ENCODE measurements around the gene CACNA2D4.

CACNA2D4 gene

DNA sequence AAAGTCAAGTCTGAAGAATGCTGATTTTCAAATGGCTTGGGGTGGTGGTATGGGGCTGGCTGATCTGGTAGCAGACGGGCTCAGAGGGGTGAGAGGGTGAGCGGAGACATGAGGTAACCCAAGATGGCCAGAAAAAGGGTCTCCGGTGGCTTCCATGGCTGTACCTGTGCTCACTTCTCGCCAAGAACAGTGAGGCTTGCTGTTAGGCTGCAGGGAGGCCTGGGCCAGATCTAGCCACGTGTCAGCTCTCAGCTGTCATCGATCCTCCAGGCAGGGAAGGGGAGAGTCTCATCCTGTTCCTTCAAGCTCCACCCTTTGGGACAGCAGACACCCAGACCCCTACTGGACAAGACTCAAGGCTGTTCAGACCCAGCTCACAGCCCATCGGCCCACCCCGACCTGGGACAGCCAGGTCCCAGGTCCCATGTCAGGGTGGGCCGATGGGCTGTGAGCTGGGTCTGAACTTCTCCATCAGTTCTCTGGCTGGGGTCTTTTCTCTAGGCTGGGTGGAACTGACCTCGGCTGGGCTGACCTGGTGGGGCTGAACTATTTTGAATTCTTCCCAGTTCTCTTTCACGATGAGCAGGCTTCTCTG lies 89.0 kb downstream of the CACNA2D4 start:
- TF ChIP-seq, protein P1, sequence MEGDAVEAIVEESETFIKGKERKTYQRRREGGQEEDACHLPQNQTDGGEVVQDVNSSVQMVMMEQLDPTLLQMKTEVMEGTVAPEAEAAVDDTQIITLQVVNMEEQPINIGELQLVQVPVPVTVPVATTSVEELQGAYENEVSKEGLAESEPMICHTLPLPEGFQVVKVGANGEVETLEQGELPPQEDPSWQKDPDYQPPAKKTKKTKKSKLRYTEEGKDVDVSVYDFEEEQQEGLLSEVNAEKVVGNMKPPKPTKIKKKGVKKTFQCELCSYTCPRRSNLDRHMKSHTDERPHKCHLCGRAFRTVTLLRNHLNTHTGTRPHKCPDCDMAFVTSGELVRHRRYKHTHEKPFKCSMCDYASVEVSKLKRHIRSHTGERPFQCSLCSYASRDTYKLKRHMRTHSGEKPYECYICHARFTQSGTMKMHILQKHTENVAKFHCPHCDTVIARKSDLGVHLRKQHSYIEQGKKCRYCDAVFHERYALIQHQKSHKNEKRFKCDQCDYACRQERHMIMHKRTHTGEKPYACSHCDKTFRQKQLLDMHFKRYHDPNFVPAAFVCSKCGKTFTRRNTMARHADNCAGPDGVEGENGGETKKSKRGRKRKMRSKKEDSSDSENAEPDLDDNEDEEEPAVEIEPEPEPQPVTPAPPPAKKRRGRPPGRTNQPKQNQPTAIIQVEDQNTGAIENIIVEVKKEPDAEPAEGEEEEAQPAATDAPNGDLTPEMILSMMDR (IDR thresholded peaks at IDR 0.05; ENCODE audit: low read depth, low read length, missing control alignments) = no peak
- H3K4me3 ChIP-seq (ENCODE audit: low read depth, low read length) = no peak overlapping the region
- in situ Hi-C loops (cut with HindIII; ENCODE audit: low sequenced_read_pairs) = no loop called here
- no peak for DNase-seq (ENCODE audit: low read depth)

DNA sequence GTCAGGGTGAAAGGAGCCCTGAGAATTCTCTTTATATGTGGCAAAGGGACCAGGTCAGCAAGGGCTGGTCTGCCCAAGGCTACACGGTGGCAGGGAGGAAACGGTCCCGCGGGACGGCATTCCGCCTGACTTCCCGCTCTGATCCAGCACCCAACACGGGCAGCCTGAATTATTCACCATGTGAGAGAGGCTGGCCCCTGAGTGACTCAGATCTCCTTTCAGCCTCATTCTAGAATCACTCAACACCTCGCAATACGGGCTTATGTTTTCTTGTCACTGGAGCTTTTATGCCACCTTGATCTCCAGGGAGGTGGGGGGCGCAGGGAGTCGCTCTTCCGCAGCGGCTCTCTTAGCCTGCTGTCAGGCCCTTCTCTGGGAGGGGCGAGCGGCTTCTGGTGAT lies 89.6 kb downstream of the CACNA2D4 start:
- in situ Hi-C loops (cut with HindIII; ENCODE audit: low sequenced_read_pairs) = no loop called here
- TF ChIP-seq, protein P1 (IDR thresholded peaks at IDR 0.05; ENCODE audit: low read depth, low read length, missing control alignments) = no peak
- DNase-seq (ENCODE audit: low read depth) = no peak
- no peak overlapping the region for H3K4me3 ChIP-seq (ENCODE audit: low read depth, low read length)

DNA sequence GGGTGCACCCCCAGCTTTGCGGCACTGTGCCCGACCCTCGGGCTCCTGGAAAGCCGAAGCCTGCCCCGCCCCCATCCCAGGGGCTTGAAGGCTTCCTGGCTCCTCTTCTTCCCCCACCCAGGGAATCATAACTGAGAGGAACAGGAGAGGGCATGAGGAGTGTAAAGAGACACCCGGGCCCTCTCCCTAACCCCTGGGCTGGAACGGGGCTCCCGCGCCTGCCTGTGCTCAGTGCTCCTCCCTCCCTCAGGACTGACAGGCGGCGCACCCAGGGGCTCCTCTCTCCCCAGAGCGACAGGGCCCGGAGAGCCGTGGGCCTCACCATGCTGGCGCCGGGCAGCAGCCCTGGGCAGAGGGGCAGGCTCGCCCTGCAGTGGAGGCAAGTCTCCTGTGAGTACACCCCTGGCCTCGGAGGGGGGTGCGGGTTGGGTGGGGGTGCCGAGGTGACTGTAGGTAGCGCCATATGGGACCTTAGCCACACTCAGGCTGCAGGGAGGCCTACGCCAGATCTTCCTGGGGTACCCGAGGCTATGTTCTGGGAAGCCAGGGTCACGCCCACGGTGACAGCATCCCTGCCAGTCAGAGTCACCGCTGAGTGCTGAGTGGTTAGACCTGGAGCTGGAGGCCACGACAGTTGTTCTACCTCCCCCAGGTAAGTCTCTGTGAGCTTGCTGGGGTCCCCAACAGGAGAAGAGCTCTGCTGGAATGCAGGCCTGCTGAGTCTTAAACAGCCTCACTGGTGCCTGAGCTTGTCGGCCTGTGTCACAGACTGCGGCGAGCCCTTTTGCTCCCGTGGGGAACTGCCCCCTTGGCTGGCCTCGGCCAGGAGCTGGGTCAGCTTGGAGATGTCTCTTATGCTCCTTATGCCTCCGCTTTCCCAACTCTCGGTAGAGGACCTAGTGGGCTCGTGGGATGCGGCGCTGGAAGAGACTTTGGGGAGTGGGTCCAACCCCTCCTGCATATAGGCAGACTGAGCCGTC lies 90.3 kb downstream of the CACNA2D4 start:
- TF ChIP-seq, protein P1 (IDR thresholded peaks at IDR 0.05; ENCODE audit: low read depth, low read length, missing control alignments) = no peak
- no peak overlapping the region for H3K4me3 ChIP-seq (ENCODE audit: low read depth, low read length)
- in situ Hi-C loops (cut with HindIII; ENCODE audit: low sequenced_read_pairs) = no loop called here
- DNase-seq (ENCODE audit: low read depth) = no peak

DNA sequence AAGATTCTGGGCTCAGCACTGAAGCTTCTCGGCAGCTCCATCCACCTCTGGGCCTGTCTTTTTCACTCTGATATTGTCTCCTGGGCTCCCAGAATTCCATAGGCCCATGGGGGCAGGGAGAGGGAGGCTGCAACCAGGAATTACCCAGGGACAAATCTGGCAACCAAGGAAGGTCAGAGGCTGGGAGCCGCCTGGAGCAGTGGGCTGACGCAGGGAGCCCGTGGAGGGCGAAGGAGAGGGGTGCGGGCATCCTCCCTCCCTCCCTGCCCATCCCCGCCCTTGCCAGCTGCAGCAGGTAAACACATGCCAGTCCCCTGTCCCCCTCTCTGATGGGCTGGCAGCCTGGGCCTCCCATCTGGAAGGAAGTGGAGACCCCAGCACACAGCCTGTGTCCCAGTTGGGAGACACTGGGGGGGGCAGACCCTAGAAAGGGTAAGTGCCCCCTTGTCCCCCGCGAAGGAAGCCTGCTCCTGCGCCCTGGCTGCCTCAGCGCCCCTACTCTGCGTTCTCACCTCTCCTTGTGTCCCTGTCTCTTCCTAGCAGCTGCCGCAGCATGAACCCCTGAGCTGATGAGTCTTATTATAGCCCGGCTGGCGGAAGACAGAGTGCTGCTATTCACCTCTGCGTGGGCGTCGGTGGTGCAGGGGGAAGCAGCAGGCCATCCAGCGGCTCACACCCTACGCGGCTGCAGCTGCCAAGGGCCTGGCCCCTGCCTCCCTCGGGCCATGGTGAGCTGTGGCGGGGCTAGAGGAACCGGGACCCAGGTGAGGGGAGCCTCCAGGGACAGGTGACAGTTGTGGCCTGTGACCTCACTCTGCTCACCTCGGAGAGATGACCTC lies 91.4 kb downstream of the CACNA2D4 start:
- in situ Hi-C loops (cut with HindIII; ENCODE audit: low sequenced_read_pairs) = no loop called here
- no peak overlapping the region for H3K4me3 ChIP-seq (ENCODE audit: low read depth, low read length)
- no peak for DNase-seq (ENCODE audit: low read depth)
- TF ChIP-seq, protein P1 (IDR thresholded peaks at IDR 0.05; ENCODE audit: low read depth, low read length, missing control alignments) = no peak

DNA sequence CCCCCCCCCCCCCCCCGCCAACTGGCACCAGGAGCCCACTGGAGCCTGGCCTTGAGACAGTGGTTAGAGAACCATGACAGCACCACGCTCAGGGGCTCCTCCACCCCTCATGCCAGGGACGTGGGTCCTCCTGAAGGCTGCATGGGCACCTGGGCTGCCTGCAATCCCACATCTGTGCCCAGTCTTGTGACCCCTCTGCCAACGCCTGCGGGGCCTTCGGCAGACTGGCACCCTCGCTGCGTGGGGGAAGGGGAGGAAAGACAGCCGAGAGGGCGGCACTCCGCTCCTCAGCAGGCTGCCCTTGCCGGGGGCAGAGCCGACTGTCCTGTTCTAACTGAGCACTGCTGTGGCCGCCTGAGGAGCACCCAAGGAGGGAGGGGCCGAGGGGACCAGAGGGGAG lies 92.1 kb downstream of the CACNA2D4 start:
- TF ChIP-seq, protein P1 (IDR thresholded peaks at IDR 0.05; ENCODE audit: low read depth, low read length, missing control alignments) = no peak
- no peak for DNase-seq (ENCODE audit: low read depth)
- H3K4me3 ChIP-seq (ENCODE audit: low read depth, low read length) = no peak overlapping the region
- in situ Hi-C loops (cut with HindIII; ENCODE audit: low sequenced_read_pairs) = no loop called here

Measured in astrocyte of the cerebellum (primary cell).